ENCODE measurements around the gene TRHDE.

DNA sequence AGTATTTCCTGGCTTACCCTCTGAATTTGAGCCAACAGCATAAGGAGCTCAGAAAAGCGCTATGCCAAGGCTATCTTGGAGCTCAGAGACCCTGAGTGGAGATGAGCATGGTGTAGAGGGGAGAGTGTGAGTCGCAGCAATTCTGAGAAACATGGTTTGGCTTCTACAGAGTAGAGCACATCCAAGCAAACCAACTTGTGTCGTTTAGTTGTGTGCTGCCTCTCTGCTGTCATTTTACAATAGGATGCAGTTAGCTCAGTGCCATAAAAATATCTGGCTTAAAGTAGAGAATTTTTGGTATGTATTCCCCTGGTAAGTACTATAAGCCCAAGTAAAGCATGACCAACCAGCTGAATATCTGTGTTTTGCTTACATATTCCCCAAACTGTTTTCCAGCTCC, 249.2 kb downstream of the TRHDE start:
- TF ChIP-seq, protein P1, sequence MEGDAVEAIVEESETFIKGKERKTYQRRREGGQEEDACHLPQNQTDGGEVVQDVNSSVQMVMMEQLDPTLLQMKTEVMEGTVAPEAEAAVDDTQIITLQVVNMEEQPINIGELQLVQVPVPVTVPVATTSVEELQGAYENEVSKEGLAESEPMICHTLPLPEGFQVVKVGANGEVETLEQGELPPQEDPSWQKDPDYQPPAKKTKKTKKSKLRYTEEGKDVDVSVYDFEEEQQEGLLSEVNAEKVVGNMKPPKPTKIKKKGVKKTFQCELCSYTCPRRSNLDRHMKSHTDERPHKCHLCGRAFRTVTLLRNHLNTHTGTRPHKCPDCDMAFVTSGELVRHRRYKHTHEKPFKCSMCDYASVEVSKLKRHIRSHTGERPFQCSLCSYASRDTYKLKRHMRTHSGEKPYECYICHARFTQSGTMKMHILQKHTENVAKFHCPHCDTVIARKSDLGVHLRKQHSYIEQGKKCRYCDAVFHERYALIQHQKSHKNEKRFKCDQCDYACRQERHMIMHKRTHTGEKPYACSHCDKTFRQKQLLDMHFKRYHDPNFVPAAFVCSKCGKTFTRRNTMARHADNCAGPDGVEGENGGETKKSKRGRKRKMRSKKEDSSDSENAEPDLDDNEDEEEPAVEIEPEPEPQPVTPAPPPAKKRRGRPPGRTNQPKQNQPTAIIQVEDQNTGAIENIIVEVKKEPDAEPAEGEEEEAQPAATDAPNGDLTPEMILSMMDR (IDR thresholded peaks at IDR 0.05), result no peak
- TF ChIP-seq POLR2A (IDR thresholded peaks at IDR 0.05), result no peak
